Measurements from ENCODE around the gene INKA1. TPM values are rescaled to one million over a fixed set of nuclear protein-coding genes. Genes with fewer than 3 reads are reported as not detected.
"Not testable (repeated sequence)": the region's sequence is repeated elsewhere in the genome, so short reads cannot be mapped to it uniquely, and the experiment has no call there.

Gene INKA1
- 0.68 and 5.2 TPM in 2 replicates for total RNA-seq (2014; rRNA removed; shearing (Covaris generic))

DNA sequence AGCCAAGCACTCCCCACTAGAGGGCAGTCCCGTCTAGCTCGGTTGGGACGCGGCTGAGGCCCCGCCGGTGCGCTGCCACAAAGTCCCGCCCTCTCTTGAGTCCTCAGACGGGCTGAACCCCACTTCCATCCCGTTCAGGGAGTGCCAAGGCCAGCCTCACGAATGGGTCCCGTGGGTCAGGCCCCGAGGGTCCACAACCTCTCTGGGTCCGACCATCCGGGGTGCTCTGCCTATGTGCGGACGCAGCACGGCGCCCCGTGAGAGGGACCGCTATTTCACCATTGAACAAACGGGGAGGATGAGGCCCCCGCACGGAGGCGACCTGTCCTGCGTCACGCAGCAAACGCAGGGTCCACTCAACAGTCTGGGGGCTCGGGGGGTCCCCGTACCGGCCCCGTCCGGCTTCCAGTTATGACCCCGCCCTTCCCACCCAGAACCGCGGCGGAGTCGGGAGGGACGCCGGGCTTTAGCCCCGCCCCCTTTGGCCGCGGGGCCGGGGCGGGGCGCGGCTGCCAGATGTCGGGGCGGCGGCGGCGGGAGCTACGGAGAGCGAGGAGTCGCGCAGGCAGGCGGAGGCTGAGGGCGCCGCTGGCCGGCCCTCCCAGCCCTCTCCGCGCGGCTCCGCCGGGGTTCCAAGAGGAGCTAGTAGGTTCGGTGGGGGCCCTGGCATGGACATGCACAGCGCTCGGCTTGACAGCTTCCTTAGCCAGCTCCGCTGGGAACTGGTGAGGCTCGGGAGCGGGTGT lies at the start of gene INKA1:
Gene INKA1 (plus strand): TSS at position 543 of the 746 bp plus-strand sequence. CDS start 132 bp downstream, at position 675.
- peak; percentile 87 for DNase-seq (ENCODE audit: low spot score)
- in situ Hi-C loops (cut with HindIII; ENCODE audit: low sequenced_read_pairs), result no loop called here

DNA sequence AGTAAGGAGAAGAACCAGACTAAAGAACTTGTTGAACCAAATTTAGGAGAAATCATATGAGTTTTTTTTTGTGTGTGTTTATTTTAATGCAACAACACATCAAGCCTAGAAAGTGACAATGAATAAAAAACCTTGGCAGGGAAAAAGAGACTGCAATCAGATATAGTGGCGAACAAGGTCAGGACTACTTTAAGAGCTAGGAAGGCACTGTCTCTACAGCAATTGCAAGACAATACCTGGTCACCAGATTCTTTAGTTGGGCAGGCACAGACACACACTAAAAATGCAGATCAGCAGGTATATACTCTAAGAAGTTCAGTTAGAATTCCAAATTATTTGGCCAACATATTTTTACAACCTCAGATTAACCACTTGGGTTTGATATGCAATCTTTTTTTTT lies 48.5 kb upstream of the INKA1 start:
- DNase-seq (ENCODE audit: low spot score), result no peak
- in situ Hi-C loops (cut with HindIII; ENCODE audit: low sequenced_read_pairs), result no loop called here

GRCh38 chr3:49756036-49756435 lies 47.0 kb upstream of the INKA1 start:
- DNase-seq (ENCODE audit: low spot score), result peak; percentile 79
- in situ Hi-C loops (cut with HindIII; ENCODE audit: low sequenced_read_pairs), result no loop called here

DNA sequence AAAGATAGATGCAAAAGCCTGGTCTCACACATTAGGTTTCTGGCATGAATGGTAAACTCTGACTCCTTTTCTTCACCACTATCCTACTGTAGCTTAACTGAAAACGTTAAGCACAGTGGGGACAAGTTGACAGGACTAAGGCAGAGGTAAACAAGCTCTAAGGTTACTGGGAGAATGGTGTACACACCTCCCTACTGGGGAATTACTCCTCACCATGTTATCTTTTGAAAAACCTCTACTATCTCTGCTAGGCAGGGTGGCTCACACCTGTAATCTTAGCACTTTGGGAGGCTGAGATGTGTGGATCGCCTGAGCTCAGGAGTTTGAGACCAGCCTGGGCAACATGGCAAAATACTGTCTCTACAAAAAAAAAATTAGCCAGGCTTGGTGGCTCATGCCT lies 45.9 kb upstream of the INKA1 start:
- in situ Hi-C loops (cut with HindIII; ENCODE audit: low sequenced_read_pairs), result no loop called here
- DNase-seq (ENCODE audit: low spot score), result no peak

GRCh38 chr3:49759226-49759625 lies 43.8 kb upstream of the INKA1 start:
- in situ Hi-C loops (cut with HindIII; ENCODE audit: low sequenced_read_pairs), result no loop called here
- no peak for DNase-seq (ENCODE audit: low spot score)

- no peak for DNase-seq (ENCODE audit: low spot score)
Measured at GRCh38 chr3:49761661-49762060, 41.4 kb upstream of the INKA1 start.

DNA sequence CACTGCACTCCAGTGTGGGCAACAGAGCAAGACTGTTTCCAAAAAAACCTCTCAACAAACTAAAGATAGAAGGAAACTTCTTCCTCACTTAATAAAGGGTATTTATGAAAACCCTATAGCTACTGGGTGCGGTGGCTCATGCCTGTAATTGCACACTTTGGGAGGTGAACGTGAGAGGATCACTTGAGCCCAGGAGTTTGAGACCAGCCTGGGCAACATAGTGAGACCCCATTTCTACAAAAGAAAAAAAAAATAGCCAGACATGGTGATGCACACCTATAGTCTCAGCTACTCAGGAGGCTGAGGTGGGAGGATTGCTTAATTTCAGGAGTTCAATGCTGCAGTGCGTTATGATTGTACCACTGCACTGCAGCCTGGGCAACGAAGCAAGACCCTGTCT lies 39.1 kb upstream of the INKA1 start:
- DNase-seq (ENCODE audit: low spot score), result no peak
- in situ Hi-C loops (cut with HindIII; ENCODE audit: low sequenced_read_pairs), result no loop called here

More at GRCh38 chr3:49761661-49762060, 41.4 kb upstream of the INKA1 start:
- in situ Hi-C loops (cut with HindIII; ENCODE audit: low sequenced_read_pairs), result no loop called here

GRCh38 chr3:49769286-49769915 lies 33.7 kb upstream of the INKA1 start:
- in situ Hi-C loops (cut with HindIII; ENCODE audit: low sequenced_read_pairs), result no loop called here
- no peak for DNase-seq (ENCODE audit: low spot score)

DNA sequence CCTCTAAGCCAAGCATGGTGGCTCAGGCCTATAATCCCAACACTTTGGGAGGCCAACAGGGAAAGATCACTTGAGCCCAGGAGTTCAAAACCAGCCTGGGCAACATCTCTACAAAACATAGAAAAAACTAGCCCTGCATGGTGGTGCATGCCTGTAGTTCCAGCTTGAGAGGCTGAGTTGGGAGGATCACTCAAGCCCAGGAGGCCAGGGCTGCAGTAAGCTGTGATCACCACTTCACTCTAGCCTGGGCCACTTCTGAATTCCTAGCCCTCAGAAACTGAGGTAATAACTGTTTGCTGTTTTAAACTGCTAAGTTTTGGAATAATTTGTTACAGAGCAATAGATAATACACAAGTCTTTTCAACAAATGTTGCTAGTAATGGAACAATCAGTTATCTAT lies 33.1 kb upstream of the INKA1 start:
- in situ Hi-C loops (cut with HindIII; ENCODE audit: low sequenced_read_pairs), result no loop called here
- no peak for DNase-seq (ENCODE audit: low spot score)

GRCh38 chr3:49771340-49771938 lies 31.6 kb upstream of the INKA1 start:
- DNase-seq (ENCODE audit: low spot score), result no peak
- in situ Hi-C loops (cut with HindIII; ENCODE audit: low sequenced_read_pairs), result no loop called here

DNA sequence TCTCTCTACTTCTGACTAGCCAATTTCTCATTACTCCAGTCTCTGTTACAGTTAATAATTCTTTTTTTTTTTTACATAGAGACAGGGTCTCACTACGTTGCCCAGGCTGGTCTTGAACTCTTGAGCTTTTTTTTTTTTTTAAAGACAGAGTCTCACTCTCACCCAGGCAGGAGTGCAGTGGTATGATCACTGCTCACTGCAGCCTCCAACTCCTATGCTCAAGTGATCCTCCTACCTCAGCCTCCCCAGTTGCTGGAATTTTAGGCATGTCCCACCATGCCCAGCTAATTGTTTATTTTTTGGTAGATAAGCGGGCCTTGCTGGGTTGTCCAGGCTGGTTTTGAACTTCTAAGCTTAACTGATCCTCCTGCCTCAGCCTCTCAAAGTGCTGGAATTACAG lies 30.4 kb upstream of the INKA1 start:
- in situ Hi-C loops (cut with HindIII; ENCODE audit: low sequenced_read_pairs), result no loop called here
- DNase-seq (ENCODE audit: low spot score), result no peak

DNA sequence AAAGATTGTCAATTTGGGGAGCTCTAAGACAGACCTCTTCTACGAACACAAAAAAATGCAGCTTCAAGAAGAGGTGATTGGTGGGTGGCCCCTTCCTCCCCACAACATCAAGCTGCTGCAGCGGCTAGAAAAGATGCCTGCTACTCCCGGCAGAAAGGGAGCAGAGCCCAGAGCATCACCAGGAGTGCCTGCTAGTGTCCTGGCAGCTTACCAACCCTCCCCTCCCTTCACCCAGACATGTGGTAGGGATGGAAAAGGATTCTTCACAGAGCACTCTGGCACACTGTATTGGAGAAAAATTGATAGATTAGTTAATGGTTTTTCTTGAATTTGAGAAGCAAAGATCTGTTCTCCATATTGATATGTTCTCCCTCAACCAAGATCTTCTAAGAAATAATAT lies 27.5 kb upstream of the INKA1 start:
- DNase-seq (ENCODE audit: low spot score), result peak; percentile 79
- in situ Hi-C loops (cut with HindIII; ENCODE audit: low sequenced_read_pairs), result no loop called here

DNA sequence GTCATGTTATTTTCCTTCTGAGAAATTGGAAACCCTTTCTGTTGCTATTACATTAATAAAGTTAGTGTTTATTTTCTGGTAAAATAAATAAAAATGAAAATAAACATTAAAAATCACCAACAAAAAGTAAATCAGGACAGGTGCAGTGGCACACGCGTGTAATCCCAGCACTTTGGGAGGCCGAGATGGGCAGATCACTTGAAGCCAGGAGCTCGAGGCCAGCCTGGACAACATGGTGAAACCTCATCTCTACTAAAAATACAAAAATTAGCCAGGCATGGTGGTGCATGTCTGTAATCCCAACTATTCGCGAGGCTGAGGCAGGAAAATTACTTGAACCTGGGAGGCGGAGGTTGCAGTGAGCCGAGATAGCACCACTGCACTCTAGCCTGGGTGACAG lies 27.0 kb upstream of the INKA1 start:
- DNase-seq (ENCODE audit: low spot score); in situ Hi-C loops (cut with HindIII; ENCODE audit: low sequenced_read_pairs): not testable (repeated sequence)

DNA sequence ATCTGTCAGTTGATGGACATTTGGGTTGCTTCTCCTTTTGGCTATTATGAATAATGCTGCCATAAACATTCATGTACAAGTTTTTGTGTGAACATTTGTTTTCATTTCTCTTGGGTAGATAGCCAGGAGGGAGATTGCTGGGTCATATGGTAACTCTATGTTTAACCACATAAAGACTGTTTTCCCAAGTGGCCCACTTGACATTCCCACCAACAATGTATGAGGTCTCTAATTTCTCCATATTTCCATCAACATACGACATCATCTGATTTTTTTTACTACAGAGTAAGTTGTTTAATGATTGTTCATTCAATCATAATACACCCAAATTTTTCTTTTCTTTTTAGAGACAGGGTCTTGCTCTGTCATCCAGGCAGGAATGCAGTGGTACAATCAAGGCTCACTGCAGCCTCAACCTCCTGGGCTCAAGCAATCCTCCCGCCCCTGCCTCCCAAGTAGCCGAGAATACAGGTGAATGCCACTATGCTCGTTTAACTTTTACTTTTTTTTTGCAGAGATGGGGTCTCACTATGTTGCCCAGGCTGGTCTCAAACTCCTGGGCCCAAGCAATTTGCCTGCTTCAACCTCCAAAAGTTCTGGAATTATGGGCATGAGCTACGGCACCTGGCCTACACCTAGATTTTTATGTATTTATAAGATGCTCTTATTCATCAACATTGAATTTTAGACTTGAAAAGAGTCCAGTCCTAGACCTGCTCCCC lies 23.5 kb upstream of the INKA1 start:
- DNase-seq (ENCODE audit: low spot score), result no peak
- in situ Hi-C loops (cut with HindIII; ENCODE audit: low sequenced_read_pairs), result no loop called here

DNA sequence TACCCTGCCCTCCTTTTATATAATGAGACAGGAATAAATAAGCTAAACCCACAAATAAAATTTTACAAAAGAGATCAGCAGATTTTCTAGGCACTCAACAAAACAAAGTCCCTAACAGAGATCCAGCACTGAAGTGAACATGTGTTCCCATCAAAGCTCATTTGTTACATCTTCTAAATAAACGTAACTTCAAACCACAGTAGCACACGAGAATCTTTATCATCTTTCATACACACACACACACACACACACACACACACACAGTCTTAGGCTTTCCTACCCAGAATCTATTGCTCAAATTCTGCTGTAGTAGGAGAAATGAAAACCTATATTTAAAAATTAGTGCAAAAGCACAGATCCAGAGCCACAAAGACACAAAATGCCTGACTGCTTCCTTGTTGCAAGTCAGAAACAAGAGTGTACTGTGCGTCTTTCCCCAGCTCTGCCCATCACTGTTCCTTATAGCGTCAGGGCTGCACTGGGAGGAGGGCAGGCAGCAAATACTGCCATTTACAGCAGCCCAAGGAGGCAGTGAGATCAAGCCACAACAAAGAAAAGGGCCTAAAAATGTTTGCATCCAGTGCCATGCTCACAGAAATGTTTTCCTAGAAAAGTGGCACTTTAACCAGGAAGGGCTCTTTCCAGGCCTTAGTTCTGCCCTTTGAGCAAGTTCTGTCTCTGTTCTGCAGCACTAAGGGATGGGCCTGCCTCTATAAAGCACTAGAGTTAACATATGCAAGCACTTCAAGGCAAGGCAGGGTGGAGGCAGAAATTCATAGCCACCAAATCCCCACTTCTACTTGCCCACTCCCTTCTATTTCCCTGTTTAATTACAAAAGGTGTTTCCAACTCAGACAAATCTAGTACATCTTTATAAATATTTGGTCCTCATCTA lies 22.7 kb upstream of the INKA1 start:
- DNase-seq (ENCODE audit: low spot score), result no peak
- in situ Hi-C loops (cut with HindIII; ENCODE audit: low sequenced_read_pairs), result no loop called here

DNA sequence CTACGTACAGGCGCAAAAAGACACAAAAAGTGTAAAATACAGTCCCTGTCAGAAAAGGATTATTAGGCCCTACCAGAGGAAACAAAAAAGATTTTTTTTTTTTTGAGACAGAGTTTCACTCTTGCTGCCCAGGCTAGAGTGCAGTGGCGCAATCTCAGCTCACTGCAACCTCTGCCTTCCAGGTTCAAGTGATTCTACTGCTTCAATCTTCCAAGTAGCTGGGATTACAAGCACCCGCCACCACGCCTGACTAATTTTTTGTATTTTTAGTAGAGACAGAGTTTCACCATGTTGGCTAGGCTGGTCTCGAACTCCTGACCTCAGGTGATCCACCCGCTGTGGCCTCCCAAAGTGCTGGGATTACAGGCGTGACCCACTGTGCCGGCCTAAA lies 22.1 kb upstream of the INKA1 start:
- not testable (repeated sequence) for DNase-seq (ENCODE audit: low spot score)

DNA sequence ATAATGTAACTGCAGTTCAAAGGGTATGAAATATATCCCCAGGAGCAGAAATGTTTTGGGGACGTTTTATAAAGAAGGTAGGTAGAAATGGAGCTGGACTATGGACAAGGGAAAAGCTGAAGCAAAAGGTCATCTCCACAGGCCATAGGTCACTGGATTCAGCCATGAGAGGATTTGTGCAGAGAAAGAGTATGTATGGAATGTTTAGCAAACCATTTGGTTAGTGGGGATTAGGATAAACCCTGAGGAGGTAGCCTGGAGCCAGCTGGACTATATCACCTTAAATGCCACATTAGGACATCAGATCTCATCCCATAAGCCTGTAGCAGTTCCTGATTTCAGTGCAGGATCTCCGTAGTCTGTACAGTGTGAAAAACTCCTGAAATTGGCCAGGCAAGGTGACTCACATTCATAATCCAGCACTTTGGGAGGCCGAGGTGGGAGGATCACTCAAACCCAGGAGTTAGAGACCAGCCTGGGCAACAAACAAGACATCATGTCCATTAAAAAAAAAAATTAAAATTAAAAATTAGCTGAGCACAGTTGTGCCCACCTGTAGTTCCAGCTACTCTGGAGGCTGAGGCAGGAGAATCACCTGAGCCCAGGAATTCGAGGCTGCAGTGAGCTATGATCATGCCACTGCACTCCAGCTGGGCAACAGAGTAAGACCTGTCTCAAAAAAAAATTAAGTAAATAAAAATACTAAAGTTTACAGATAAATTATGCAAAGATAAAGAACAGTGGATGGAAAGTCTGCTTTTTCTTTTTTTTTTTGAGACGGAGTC lies 21.5 kb upstream of the INKA1 start:
- DNase-seq (ENCODE audit: low spot score), result no peak
- in situ Hi-C loops (cut with HindIII; ENCODE audit: low sequenced_read_pairs), result no loop called here

More for the DNA sequence above, 22.1 kb upstream of the INKA1 start:
- in situ Hi-C loops (cut with HindIII; ENCODE audit: low sequenced_read_pairs), result not testable (repeated sequence)

DNA sequence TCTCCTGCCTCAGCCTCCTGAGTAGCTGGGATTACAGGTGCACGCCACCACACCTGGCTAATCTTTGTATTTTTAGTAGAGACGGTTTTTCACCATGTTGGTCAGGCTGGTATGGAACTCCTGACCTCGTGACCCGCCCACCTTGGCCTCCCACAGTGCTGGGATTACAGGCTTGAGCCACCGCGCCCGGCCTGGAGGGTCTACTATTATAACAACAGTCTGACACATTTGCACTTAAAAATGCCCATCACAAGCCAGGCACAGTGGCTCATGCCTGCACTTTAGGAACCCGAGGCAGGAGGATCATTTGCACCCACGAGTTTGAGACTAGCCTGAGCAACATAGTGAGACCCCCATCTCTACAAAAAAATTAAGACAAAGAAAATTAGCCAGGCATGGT lies 20.8 kb upstream of the INKA1 start:
- in situ Hi-C loops (cut with HindIII; ENCODE audit: low sequenced_read_pairs), result not testable (repeated sequence)

More for the DNA sequence above, 20.8 kb upstream of the INKA1 start:
- not testable (repeated sequence) for DNase-seq (ENCODE audit: low spot score)

Measured in G401 (cell line).